Endothelial cell of umbilical vein (primary cell): Measurements from ENCODE around the gene OGFOD2.

ENCODE experiments used
- EZH2 ChIP-seq: IDR thresholded peaks from 2 replicates; pipeline ENCODE4 v1.6.1; 2012; ENCODE audit warnings: borderline replicate concordance, low read depth, mild to moderate bottlenecking, moderate library complexity, low read length, inconsistent platforms; ENCODE audit not compliant: severe bottlenecking
- POLR2AphosphoS5 ChIP-seq: IDR thresholded peaks from 2 replicates; pipeline ENCODE4 v1.6.1; 2012; ENCODE audit warnings: low read depth, mild to moderate bottlenecking, control low read depth, low read length, moderate library complexity; ENCODE audit not compliant: insufficient read depth
- TF ChIP-seq, protein P1 (sequence below), 2 donors: IDR thresholded peaks; 1 replicate in 1 of 2; 2 replicates in 1 of 2; pipeline ENCODE4 v1.5.1; 2011; ENCODE audit warnings: low read length in 2 of 2, mild to moderate bottlenecking in 2 of 2, moderate library complexity in 2 of 2, control low read depth in 1 of 2, inconsistent platforms in 1 of 2, low read depth in 1 of 2; ENCODE audit not compliant: insufficient read depth in 1 of 2; ENCODE audit errors: extremely low read depth in 1 of 2

DNA sequence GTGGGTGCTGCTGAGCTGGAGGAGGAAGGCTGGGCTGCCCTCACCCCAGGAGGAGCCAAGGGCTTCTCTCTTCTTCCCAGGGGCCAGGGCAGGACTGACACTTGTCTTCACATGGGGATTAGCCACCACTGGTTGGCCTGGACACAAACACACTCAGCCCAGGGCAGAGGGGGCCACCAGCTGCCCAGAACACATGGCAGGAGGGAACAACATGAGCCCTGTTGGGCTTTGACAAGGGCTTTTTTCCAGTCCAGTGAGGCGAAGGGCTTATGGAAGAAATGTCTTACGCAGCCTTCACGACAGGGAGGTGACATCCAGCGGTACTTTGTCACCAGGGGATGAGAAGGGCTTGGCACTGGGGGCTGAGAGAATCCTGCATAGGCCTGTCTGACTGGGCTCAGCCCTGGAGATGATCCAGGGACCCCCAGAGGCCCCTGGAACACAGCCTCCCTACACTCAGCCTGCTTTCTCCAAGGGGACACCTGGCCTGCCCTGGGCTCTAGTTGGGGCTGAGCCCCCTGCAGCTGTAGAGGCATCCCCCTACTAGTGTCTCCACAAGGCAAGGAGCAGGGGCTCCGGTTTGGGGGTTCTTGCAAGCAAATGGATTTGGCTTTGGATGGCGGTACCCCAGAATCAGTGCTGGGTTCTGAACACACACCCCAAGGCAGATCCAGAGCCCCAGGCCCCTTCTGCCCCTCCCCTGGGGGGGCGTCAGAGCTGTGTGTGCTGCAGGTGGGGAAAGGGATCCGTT lies 24.3 kb downstream of the OGFOD2 start:
- TF ChIP-seq, protein P1, sequence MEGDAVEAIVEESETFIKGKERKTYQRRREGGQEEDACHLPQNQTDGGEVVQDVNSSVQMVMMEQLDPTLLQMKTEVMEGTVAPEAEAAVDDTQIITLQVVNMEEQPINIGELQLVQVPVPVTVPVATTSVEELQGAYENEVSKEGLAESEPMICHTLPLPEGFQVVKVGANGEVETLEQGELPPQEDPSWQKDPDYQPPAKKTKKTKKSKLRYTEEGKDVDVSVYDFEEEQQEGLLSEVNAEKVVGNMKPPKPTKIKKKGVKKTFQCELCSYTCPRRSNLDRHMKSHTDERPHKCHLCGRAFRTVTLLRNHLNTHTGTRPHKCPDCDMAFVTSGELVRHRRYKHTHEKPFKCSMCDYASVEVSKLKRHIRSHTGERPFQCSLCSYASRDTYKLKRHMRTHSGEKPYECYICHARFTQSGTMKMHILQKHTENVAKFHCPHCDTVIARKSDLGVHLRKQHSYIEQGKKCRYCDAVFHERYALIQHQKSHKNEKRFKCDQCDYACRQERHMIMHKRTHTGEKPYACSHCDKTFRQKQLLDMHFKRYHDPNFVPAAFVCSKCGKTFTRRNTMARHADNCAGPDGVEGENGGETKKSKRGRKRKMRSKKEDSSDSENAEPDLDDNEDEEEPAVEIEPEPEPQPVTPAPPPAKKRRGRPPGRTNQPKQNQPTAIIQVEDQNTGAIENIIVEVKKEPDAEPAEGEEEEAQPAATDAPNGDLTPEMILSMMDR (IDR thresholded peaks at IDR 0.05; ENCODE audit: extremely low read depth in 1 of 2, insufficient read depth in 1 of 2, low read depth in 1 of 2, low read length in 2 of 2), result no peak
- TF ChIP-seq POLR2AphosphoS5, result no peak
- no peak for TF ChIP-seq EZH2
